OCI-LY3 (cell line): ENCODE results near the gene VAT1L.

ENCODE experiments used
- H2AFZ ChIP-seq: fragments of 200-600, 300-600 bp; shearing (Covaris generic); 2 replicates; pipeline ENCODE4 v1.6.0; 2014; ENCODE audit warnings: antibody characterized with exemption, low read depth, low read length
- H3K27ac ChIP-seq: fragments of 200-600, 300-600 bp; sonication (generic); 2 replicates; pipeline ENCODE4 v1.5.1; 2014; ENCODE audit warnings: mild to moderate bottlenecking, low read length, moderate library complexity, mixed read lengths
- H3K27me3 ChIP-seq: fragments of 200-600, 300-600 bp; sonication (generic); 2 replicates; pipeline ENCODE4 v1.6.1; 2014; ENCODE audit warnings: low read depth, low read length, mixed read lengths
- H3K36me3 ChIP-seq: fragments of 200-600, 300-600 bp; sonication (generic); replicated peaks from 2 replicates; pipeline ENCODE3; 2014; ENCODE audit warnings: low read depth, low read length, mixed read lengths
- H3K4me1 ChIP-seq: fragments of 300-600, 200-600 bp; sonication (generic); 2 replicates; pipeline ENCODE4 v1.6.1; 2014; ENCODE audit warnings: low read length, mixed read lengths
- H3K4me2 ChIP-seq: fragments of 200-600, 300-600 bp; sonication (generic); 2 replicates; pipeline ENCODE4 v1.6.1; 2014; ENCODE audit warnings: low read length, mixed read lengths
- H3K4me3 ChIP-seq: fragments of 300-600, 200-600 bp; sonication (generic); 2 replicates; pipeline ENCODE4 v1.5.1; 2014; ENCODE audit warnings: antibody characterized with exemption, mild to moderate bottlenecking, low read length, moderate library complexity
- H3K79me2 ChIP-seq: fragments of 300-600, 200-600 bp; shearing (Covaris generic); 2 replicates; pipeline ENCODE4 v1.6.1; 2014; ENCODE audit warnings: mild to moderate bottlenecking, low read length, mixed read lengths
- H3K9ac ChIP-seq: fragments of 300-600, 200-600 bp; shearing (Covaris generic); 2 replicates; pipeline ENCODE4 v1.6.0; 2014; ENCODE audit warnings: mild to moderate bottlenecking, low read length, moderate library complexity
- H3K9me3 ChIP-seq: fragments of 200-600, 300-600 bp; shearing (Covaris generic); 2 replicates; pipeline ENCODE4 v1.6.1; 2014; ENCODE audit warnings: low read length, mixed read lengths; ENCODE audit not compliant: insufficient read depth
- H4K20me1 ChIP-seq: fragments of 200-600, 300-600 bp; sonication (generic); 2 replicates; pipeline ENCODE4 v1.6.1; 2016; ENCODE audit warnings: low read length, mixed read lengths; ENCODE audit not compliant: insufficient read depth
- CTCF ChIP-seq: fragments of 200-600, 300-600 bp; sonication (generic); IDR thresholded peaks from 2 replicates; pipeline ENCODE4 v1.5.1; 2014; ENCODE audit warnings: antibody characterized with exemption, low read length, low read depth
- EZH2phosphoT487 ChIP-seq: fragments of 200-600 bp; shearing (Covaris generic); IDR thresholded peaks from 2 replicates; pipeline ENCODE4 v1.6.1; 2018; ENCODE audit warnings: antibody characterized with exemption, mixed run types, low read depth

The VAT1L gene

DNA sequence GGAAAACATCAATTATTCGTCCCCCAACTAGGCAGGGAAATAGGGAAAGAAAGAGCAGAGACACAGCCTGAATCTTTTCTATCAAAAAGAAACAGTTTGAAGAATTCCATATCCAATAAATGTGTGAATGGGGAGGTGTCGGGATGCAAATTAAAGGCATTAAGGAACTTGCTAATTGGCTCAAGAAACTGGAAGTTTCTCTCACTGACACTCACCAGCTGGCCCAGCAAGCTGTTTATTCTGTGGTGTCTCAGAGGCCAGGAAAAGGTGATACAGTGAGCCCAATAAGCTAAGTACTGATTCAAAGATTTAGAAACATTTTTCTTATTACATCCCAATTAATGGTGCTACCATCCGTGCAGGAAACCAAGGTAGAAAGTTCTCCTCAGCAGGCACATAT, 129.6 kb downstream of the VAT1L start:
- Histone ChIP-seq H3K4me1 (no peaks in the 10 kb centered on the region), H3K9me3 (no peaks in the 10 kb centered on the region), H3K27me3 (peaks cover 42% of the 10 kb centered on the region), H3K4me2 (no peak overlapping the region), H3K4me3 (no peak overlapping the region), H4K20me1 (no peaks in the 10 kb centered on the region), H3K79me2 (no peaks in the 10 kb centered on the region), H3K9ac (no peak overlapping the region), H3K27ac (no peak overlapping the region), H3K36me3 (no peaks in the 10 kb centered on the region), H2AFZ (no peak overlapping the region)
- no peak for TF ChIP-seq CTCF
- no peak for TF ChIP-seq EZH2phosphoT487

GRCh38 chr16:77918809-77919707, 130.7 kb downstream of the VAT1L start:
- no peaks in the 10 kb centered on the region for H3K79me2 ChIP-seq
- no peaks in the 10 kb centered on the region for H3K9me3 ChIP-seq
- no peak overlapping the region for H3K4me3 ChIP-seq
- H3K27ac ChIP-seq, result no peak overlapping the region
- H3K4me1 ChIP-seq, result no peaks in the 10 kb centered on the region
- no peaks in the 10 kb centered on the region for H4K20me1 ChIP-seq
- H2AFZ ChIP-seq, result no peak overlapping the region
- no peak overlapping the region for H3K9ac ChIP-seq
- H3K4me2 ChIP-seq, result no peak overlapping the region
- TF ChIP-seq EZH2phosphoT487, result no peak
- TF ChIP-seq CTCF, result no peak
- H3K27me3 ChIP-seq, result peaks cover 51% of the 10 kb centered on the region
- no peaks in the 10 kb centered on the region for H3K36me3 ChIP-seq

DNA sequence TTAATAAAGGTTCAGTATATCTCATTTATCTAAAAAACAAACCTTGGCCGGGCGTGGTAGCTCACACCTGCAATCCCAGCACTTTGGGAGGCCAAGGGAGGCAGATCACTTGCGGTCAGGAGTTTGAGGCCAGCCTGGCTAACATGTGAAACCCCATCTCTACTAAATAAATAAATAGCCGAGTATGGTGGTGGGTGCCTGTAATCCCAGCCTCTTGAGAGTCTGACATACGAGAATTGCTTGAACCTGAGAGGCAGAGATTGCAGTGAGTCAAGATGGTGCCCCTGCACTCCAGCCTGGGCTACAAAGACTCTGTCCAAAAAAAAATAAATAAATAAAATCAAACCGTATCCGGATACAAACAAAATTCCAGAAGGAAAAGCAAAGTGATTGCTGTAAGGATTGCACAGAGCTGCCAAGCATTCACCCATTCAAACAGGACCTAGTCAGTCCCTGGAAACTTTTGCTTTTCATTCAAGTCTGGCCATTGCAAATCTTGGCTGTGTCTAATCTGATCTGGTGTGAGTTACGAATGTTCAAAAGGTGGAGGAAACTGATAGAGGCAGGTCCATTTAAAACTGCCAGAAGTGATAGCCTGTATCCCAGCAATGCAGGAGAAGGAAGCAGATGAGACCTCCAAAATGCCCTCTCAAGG, 131.5 kb downstream of the VAT1L start:
- Histone ChIP-seq H3K9ac (no peak overlapping the region), H3K79me2 (no peaks in the 10 kb centered on the region), H3K27ac (no peak overlapping the region), H4K20me1 (no peaks in the 10 kb centered on the region), H3K27me3 (peaks cover 57% of the 10 kb centered on the region), H2AFZ (no peak overlapping the region), H3K4me3 (no peak overlapping the region), H3K36me3 (no peaks in the 10 kb centered on the region), H3K4me1 (no peaks in the 10 kb centered on the region), H3K9me3 (no peaks in the 10 kb centered on the region), H3K4me2 (no peak overlapping the region)
- TF ChIP-seq EZH2phosphoT487, result no peak
- no peak for TF ChIP-seq CTCF

DNA sequence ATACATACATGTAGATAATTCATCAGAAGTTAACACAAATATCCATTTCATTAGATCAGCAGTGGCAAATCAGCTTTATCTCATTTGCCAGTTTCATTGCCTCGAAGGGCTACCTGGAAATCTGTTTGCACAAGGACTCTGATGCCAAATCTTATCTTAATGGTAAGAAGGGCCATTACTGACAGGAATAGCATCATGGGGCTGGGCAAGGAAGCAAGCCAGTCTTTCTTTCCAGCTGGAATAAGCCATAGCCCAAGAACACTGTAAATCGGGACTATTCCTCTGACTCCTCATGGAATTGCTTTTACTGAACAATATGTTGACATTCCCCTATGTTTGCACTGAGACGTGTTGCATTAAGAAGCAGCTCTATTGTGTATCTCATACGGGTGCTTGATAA, 132.6 kb downstream of the VAT1L start:
- no peaks in the 10 kb centered on the region for H3K9me3 ChIP-seq
- TF ChIP-seq CTCF (no peak), EZH2phosphoT487 (no peak)
- H3K79me2 ChIP-seq, result no peaks in the 10 kb centered on the region
- no peaks in the 10 kb centered on the region for H3K36me3 ChIP-seq
- H3K4me2 ChIP-seq, result no peak overlapping the region
- no peak overlapping the region for H3K4me3 ChIP-seq
- no peaks in the 10 kb centered on the region for H4K20me1 ChIP-seq
- no peak overlapping the region for H2AFZ ChIP-seq
- H3K4me1 ChIP-seq, result no peaks in the 10 kb centered on the region
- H3K27me3 ChIP-seq, result peaks cover 59% of the 10 kb centered on the region
- H3K27ac ChIP-seq, result no peak overlapping the region
- H3K9ac ChIP-seq, result no peak overlapping the region
